AG04450 (cell line): ENCODE results near the gene GRM4. TPM values are rescaled to one million over a fixed set of nuclear protein-coding genes. Genes with fewer than 3 reads are reported as not detected.

Experiments
- CTCF ChIA-PET: fragments of 300-600, 350-600 bp; formaldehyde crosslinking; extraction: SDS; loops from one replicate; lab custom pipeline; 2022; ENCODE audit warnings: antibody characterized with exemption, inconsistent platforms; lab: Charles Lee
- POLR2A ChIA-PET: fragments of 350-600 bp; formaldehyde crosslinking; extraction: SDS; loops from one replicate; lab custom pipeline; 2021; ENCODE audit warnings: antibody characterized with exemption, inconsistent platforms; lab: Yijun Ruan, JAX
- DNase-seq: peaks from one replicate; pipeline ENCODE4 v3.0.0-alpha.2; 2011; ENCODE audit warnings: low read depth, low spot score
- H3K27ac ChIP-seq: one replicate; pipeline ENCODE4 v1.5.1; 2012; ENCODE audit warnings: low read depth, low read length, control low read depth
- H3K27me3 ChIP-seq: one replicate; pipeline ENCODE4 v1.6.0; 2012; ENCODE audit warnings: low read length; ENCODE audit not compliant: control insufficient read depth, insufficient read depth
- H3K4me3 ChIP-seq: 2 replicates; pipeline ENCODE4 v1.5.1; 2011; ENCODE audit warnings: mild to moderate bottlenecking, low read depth, low read length, control low read depth
- H3K9me3 ChIP-seq: 2 replicates; pipeline ENCODE4 v1.5.1; 2012; ENCODE audit warnings: low read length; ENCODE audit not compliant: control insufficient read depth, insufficient read depth
- CTCF ChIP-seq: IDR thresholded peaks from 2 replicates; pipeline ENCODE4 v1.5.1; 2011; ENCODE audit warnings: low read depth, low read length, control low read depth, inconsistent platforms
- polyA plus RNA-seq: library from polyadenylated mRNA; depleted of rRNA; stranded (reverse); fragments of >200 nt; gene quantifications from 2 replicates; pipeline ENCODE4 v1.2.3, GENCODE V29; 2011

The GRM4 gene
- polyA plus RNA-seq, 1 experiment: not detected

GRCh38 chr6:34071136-34071883 is 74.6 kb downstream of the GRM4 start:
- Histone ChIP-seq H3K27me3 (peaks cover 18% of the 10 kb centered on the region), H3K4me3 (no peak overlapping the region), H3K9me3 (peaks cover 8% of the 10 kb centered on the region), H3K27ac (no peak overlapping the region)
- ChIA-PET POLR2A (no interaction called here), CTCF (interaction anchor here (0.7 kb wide), 1 partner anchor 292 kb away, joined by 3 read pairs; no protein-coding TSS in a partner anchor)
- no peak for TF ChIP-seq CTCF
- DNase-seq: no peak

- CTCF ChIA-PET: interaction anchor here (0.7 kb wide), 1 partner anchor 292 kb away, joined by 3 read pairs; no protein-coding TSS in a partner anchor
- peaks cover 25% of the 10 kb centered on the region for H3K27me3 ChIP-seq
- H3K9me3 ChIP-seq: peaks cover 8% of the 10 kb centered on the region
- POLR2A ChIA-PET: no interaction called here
- no peak for DNase-seq
- TF ChIP-seq CTCF: no peak
- H3K27ac ChIP-seq: no peak overlapping the region
- no peak overlapping the region for H3K4me3 ChIP-seq
Measured at GRCh38 chr6:34070315-34071135, 75.4 kb downstream of the GRM4 start.

- no peak for TF ChIP-seq CTCF
Measured at GRCh38 chr6:34068462-34069044, 77.3 kb downstream of the GRM4 start.

GRCh38 chr6:34067814-34068213 is 78.1 kb downstream of the GRM4 start:
- 0 out of 2 replicates have a peak, but pooled peaks have one; percentile 9 for TF ChIP-seq CTCF
- POLR2A ChIA-PET: no interaction called here
- no peak for DNase-seq
- CTCF ChIA-PET: interaction anchor here (1.0 kb wide), 1 partner anchor 13 kb away, joined by 3 read pairs; no protein-coding TSS in a partner anchor
- H3K9me3 ChIP-seq: peaks cover 8% of the 10 kb centered on the region
- H3K27me3 ChIP-seq: peaks cover 50% of the 10 kb centered on the region
- H3K27ac ChIP-seq: no peak overlapping the region
- H3K4me3 ChIP-seq: no peak overlapping the region

More at GRCh38 chr6:34068462-34069044, 77.3 kb downstream of the GRM4 start:
- no peak overlapping the region for H3K27ac ChIP-seq
- POLR2A ChIA-PET: no interaction called here
- H3K9me3 ChIP-seq: peaks cover 8% of the 10 kb centered on the region
- no peak overlapping the region for H3K4me3 ChIP-seq
- CTCF ChIA-PET: interaction anchor here (0.6 to 1.0 kb wide), 2 partner anchors 13 to 357 kb away, joined by 3 read pairs; partner anchors contain the start of gene UQCC2
- peaks cover 44% of the 10 kb centered on the region for H3K27me3 ChIP-seq
- no peak for DNase-seq
